ENCODE measurements around the gene GALNTL6.

GRCh38 chr4:172806841-172807240 is 993.6 kb downstream of the GALNTL6 start:
- TF ChIP-seq BHLHE40 (IDR thresholded peaks at IDR 0.05; ENCODE audit: borderline replicate concordance): no peak
- no peak for TF ChIP-seq FOXM1 (IDR thresholded peaks at IDR 0.05; ENCODE audit: borderline replicate concordance)
- no peak for TF ChIP-seq L3MBTL2 (conservative IDR thresholded peaks at IDR 0.05)
- TF ChIP-seq FOXK2 (IDR thresholded peaks at IDR 0.05): no peak
- TF ChIP-seq SP1 (IDR thresholded peaks at IDR 0.05): no peak
